Gastrocnemius medialis (tissue), 4 donors: Measurements from ENCODE around the gene RAB3D. TPM values are rescaled to one million over a fixed set of nuclear protein-coding genes. Genes with fewer than 3 reads are reported as not detected.
A peak's percentile ranks its signal among the peaks of the same experiment; 100 is the strongest.

Source experiments
- ATAC-seq, 2 donors: fragments of 150-250 bp; one replicate each; pipeline ENCODE4 v1.9.1; 2016
- DNase-seq, 2 donors: peaks; one replicate each; pipeline ENCODE4 v3.0.0-alpha.2; 2019
- H3K27ac ChIP-seq, 4 donors: fragments of 200-600 bp; sonication (generic); 1 replicate in 1 of 4; 2 replicates in 3 of 4; pipeline ENCODE4 v1.5.1; 2016 to 2018; ENCODE audit warnings: mild to moderate bottlenecking in 2 of 4, moderate library complexity in 1 of 4
- H3K27me3 ChIP-seq, 3 donors: fragments of 200-600 bp; sonication (generic) in 2 of 3; 1 replicate in 1 of 3; 2 replicates in 2 of 3; pipeline versions ENCODE4 v1.5.1 to v1.6.0; 2016 to 2019; ENCODE audit warnings: mild to moderate bottlenecking in 1 of 3, moderate library complexity in 1 of 3
- H3K36me3 ChIP-seq, 2 donors: fragments of 200-600 bp; sonication (generic) in 1 of 2; one replicate each; pipeline ENCODE4 v1.5.1; 2017 to 2018
- H3K4me1 ChIP-seq, 2 donors: fragments of 200-600 bp; sonication (generic) in 1 of 2; one replicate each; pipeline ENCODE4 v1.5.1; 2016 to 2017; ENCODE audit warnings: mild to moderate bottlenecking in 2 of 2
- H3K4me3 ChIP-seq, 4 donors: fragments of 200-600 bp; sonication (generic) in 3 of 4; 1 replicate in 1 of 4; 2 replicates in 3 of 4; pipeline ENCODE4 v1.5.1; 2016 to 2019; ENCODE audit warnings: mild to moderate bottlenecking in 2 of 4
- H3K9me3 ChIP-seq, 3 donors: fragments of 200-600 bp; sonication (generic) in 2 of 3; 1 replicate in 1 of 3; 2 replicates in 2 of 3; pipeline ENCODE4 v1.5.1; 2016 to 2019
- POLR2A ChIP-seq, 2 donors: fragments of 450-650 bp; IDR thresholded peaks; one replicate each; pipeline ENCODE4 v1.6.1; 2017; ENCODE audit warnings: antibody characterized with exemption in 2 of 2, mild to moderate bottlenecking in 2 of 2, moderate library complexity in 2 of 2
- in situ Hi-C, 4 donors: fragments of 200-750 bp; cut with MboI; loops; one replicate each; pipeline versions ENCODE4 v1.15.0 to v1.8.0; 2017; ENCODE audit warnings: low sequenced_read_pairs in 4 of 4
- intact Hi-C: fragments of 100-400 bp; cut with DNase I; formaldehyde crosslinking; loops from one replicate; pipeline ENCODE4 v1.15.1; 2023; ENCODE audit warnings: low total_unique reads
- total RNA-seq, 4 donors: library from RNA; depleted of rRNA; stranded (reverse); fragments of >200 nt; gene quantifications; one replicate each; pipeline versions ENCODE4 v1.1.0 to v1.2.3, GENCODE V29; 2016
- TF ChIP-seq, protein P1 (sequence below), 5 experiments: fragments of 450-650 bp in 3 of 5; fragments of 200-600 bp in 2 of 5; sonication (generic) in 2 of 5; IDR thresholded peaks in 4 of 5; conservative IDR thresholded peaks in 1 of 5; 1 replicate in 4 of 5; 2 replicates in 1 of 5; pipeline ENCODE4 v1.5.1; 2016 to 2019; ENCODE audit warnings: antibody characterized with exemption in 5 of 5, mild to moderate bottlenecking in 3 of 5, moderate library complexity in 3 of 5

Gene RAB3D
- total RNA-seq, 4 donors from 2014 or later = 1.5 to 3.9 (median 2.4) TPM

DNA sequence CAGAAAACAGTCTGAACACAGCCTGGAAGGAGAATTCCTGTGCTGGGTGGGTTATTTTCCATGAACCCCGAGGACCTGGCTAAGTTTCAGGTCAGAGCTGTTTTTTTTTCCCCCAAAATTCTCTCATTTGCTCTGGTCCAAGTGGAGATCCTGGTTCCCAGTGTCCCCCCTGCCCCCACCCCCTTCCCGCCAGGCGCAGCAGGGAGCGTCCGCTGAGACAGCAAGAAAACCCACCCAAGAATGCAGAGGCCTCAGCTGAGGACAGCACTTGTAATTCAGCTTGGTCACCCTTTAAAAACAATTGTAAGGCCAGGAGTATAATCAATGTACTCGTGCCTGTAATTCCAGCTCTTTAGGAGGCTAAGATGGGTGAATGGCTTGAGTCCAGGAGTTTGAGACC lies 54.9 kb downstream of the RAB3D start:
- H3K4me1 ChIP-seq = no peaks in the 10 kb centered on the region
- H3K36me3 ChIP-seq = no peaks in the 10 kb centered on the region
- in situ Hi-C loops (no loop called here), intact Hi-C loops (no loop called here)
- ATAC-seq (no peak), DNase-seq (no peak)
- TF ChIP-seq, protein P1, sequence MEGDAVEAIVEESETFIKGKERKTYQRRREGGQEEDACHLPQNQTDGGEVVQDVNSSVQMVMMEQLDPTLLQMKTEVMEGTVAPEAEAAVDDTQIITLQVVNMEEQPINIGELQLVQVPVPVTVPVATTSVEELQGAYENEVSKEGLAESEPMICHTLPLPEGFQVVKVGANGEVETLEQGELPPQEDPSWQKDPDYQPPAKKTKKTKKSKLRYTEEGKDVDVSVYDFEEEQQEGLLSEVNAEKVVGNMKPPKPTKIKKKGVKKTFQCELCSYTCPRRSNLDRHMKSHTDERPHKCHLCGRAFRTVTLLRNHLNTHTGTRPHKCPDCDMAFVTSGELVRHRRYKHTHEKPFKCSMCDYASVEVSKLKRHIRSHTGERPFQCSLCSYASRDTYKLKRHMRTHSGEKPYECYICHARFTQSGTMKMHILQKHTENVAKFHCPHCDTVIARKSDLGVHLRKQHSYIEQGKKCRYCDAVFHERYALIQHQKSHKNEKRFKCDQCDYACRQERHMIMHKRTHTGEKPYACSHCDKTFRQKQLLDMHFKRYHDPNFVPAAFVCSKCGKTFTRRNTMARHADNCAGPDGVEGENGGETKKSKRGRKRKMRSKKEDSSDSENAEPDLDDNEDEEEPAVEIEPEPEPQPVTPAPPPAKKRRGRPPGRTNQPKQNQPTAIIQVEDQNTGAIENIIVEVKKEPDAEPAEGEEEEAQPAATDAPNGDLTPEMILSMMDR (IDR thresholded peaks at IDR 0.05 in 4 of 5, conservative IDR thresholded peaks at IDR 0.05 in 1 of 5) = no peak
- no peak for TF ChIP-seq POLR2A (IDR thresholded peaks at IDR 0.05)
- no peaks in the 10 kb centered on the region for H3K27me3 ChIP-seq
- no peak overlapping the region for H3K27ac ChIP-seq
- no peak overlapping the region for H3K4me3 ChIP-seq
- H3K9me3 ChIP-seq = no peaks in the 10 kb centered on the region

DNA sequence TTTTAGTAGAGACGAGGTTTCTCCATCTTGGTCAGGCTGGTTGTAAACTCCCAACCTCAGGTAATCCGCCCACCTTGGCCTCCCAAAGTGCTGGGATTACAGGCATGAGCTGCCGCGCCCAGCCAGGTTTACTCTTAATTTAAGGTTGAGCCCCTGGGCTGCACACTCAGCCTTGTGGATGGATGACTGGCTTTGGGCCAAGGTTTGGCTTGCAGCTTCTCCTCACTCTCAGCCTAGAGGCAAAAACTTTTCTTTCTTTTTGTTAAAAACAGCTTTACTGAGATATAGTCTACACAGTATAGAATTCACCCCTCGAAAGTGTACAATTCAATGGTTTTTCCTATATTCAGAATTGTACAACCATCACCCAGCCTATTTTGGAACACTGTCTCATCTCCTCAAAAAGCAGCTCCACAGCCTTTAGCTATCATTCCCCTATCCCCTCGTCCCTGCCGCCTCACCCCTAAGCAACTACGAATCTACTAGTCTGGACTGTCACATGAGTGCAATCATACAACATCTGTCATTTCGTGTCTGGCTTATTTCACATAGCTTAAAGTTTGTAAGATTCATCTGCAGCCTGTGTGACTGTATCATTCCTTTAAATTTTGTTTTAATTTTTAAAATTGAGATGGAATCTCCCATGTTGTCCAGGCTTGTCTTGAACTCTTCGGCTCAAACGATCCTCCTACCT lies 58.0 kb downstream of the RAB3D start:
- no peaks in the 10 kb centered on the region for H3K9me3 ChIP-seq
- TF ChIP-seq, protein P1 (IDR thresholded peaks at IDR 0.05 in 4 of 5, conservative IDR thresholded peaks at IDR 0.05 in 1 of 5) = no peak
- TF ChIP-seq POLR2A (IDR thresholded peaks at IDR 0.05) = no peak
- no peak overlapping the region for H3K27ac ChIP-seq
- H3K27me3 ChIP-seq = no peaks in the 10 kb centered on the region
- intact Hi-C loops = no loop called here
- DNase-seq (no peak), ATAC-seq (no peak)
- in situ Hi-C loops = no loop called here
- H3K4me1 ChIP-seq = no peaks in the 10 kb centered on the region
- H3K36me3 ChIP-seq = no peaks in the 10 kb centered on the region
- H3K4me3 ChIP-seq = no peak overlapping the region

DNA sequence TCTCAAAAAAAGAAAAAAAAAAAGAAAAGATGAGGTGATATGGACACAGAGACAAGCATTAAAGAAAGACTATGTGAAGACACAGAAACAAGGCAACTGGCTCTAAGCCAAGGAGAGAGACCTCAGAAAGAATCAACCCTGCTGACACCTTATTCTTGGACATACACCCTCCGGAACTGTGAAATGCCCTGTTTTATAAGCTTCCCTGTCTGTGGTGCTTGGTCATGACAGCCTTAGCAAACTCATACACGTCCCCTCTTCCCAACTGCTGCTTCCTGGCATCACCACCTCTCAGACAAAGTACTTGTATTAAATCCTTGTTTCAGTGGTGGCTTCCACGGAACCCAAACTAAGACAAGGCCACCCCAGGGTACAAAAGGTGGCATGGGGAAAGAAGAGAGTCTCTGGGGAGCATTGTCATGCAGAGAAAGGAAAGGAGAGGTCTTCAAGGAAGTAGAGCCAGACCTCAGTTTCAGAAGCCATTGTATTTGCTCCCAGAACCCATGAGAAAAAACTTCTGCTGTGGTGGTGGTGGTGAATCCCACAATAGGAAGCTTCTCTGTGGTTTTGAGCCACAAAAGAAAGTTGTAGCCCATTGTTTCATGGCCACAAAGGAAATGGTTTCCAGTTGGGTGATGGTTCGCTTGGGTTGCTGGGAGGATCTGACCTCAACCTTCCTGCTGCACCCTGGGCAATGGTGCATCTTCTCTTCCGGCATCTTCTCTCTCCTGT lies 59.8 kb downstream of the RAB3D start:
- Histone ChIP-seq H3K27me3 (no peaks in the 10 kb centered on the region), H3K27ac (peak overlapping the region in 1 of 4 donors; percentile 8), H3K4me1 (no peaks in the 10 kb centered on the region), H3K4me3 (no peak overlapping the region), H3K9me3 (no peaks in the 10 kb centered on the region), H3K36me3 (no peaks in the 10 kb centered on the region)
- ATAC-seq = no peak
- TF ChIP-seq, protein P1 (IDR thresholded peaks at IDR 0.05 in 4 of 5, conservative IDR thresholded peaks at IDR 0.05 in 1 of 5) = no peak
- TF ChIP-seq POLR2A (IDR thresholded peaks at IDR 0.05) = no peak
- in situ Hi-C loops (no loop called here), intact Hi-C loops (no loop called here)
- no peak for DNase-seq

DNA sequence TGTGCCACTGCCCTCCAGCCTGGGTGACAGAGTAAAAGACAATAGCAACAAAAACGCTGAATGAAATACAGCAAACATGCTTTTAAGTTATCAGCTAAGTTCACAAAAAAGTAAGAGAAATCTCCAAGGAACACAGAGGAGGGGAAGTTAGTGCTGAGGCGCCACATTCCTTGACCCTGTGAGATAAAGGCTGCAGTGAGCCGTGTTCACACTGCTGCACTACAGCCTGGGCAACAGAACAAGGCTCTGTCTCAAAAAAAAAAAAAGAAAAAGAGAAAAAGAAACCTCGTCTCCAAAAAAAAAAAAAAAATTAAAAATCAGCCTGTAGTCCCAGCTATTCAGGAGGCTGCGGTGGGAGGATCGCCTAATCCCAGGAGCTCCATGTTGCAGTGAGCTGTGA lies 60.8 kb downstream of the RAB3D start:
- intact Hi-C loops (no loop called here), in situ Hi-C loops (no loop called here)
- no peaks in the 10 kb centered on the region for H3K27me3 ChIP-seq
- H3K27ac ChIP-seq = no peak overlapping the region
- no peak for DNase-seq
- no peak for ATAC-seq
- no peaks in the 10 kb centered on the region for H3K4me1 ChIP-seq
- TF ChIP-seq, protein P1 (IDR thresholded peaks at IDR 0.05 in 4 of 5, conservative IDR thresholded peaks at IDR 0.05 in 1 of 5) = no peak
- no peak for TF ChIP-seq POLR2A (IDR thresholded peaks at IDR 0.05)
- no peaks in the 10 kb centered on the region for H3K9me3 ChIP-seq
- H3K4me3 ChIP-seq = no peak overlapping the region
- no peaks in the 10 kb centered on the region for H3K36me3 ChIP-seq
